Breast epithelium (tissue), 3 donors: Measurements from ENCODE around the gene ALDH3A1.

Source experiments
- CTCF ChIP-seq, 3 donors: fragments of 450-650 bp; IDR thresholded peaks; one replicate each; pipeline ENCODE4 v1.5.1; 2016 to 2017; ENCODE audit warnings: antibody characterized with exemption in 3 of 3, mild to moderate bottlenecking in 3 of 3, moderate library complexity in 3 of 3
- POLR2A ChIP-seq: fragments of 450-650 bp; IDR thresholded peaks from one replicate; pipeline ENCODE4 v1.6.1; 2016; ENCODE audit warnings: antibody characterized with exemption, mild to moderate bottlenecking, moderate library complexity

- TF ChIP-seq POLR2A (no peak), CTCF (IDR thresholded peaks at IDR 0.05) (no peak)
Observed at GRCh38 chr17:19730843-19731242, 17.3 kb downstream of the ALDH3A1 start.
